Stimulated activated CD8-positive, alpha-beta memory T cell treated with anti-CD3 and anti-CD28 coated beads, Interleukin-15, amount 100 ng/mL, for 1 hour (primary cell): ENCODE measurements around the gene SLC4A4.
"Not testable (repeated sequence)": the region's sequence is repeated elsewhere in the genome, so short reads cannot be mapped to it uniquely, and the experiment has no call there.

ENCODE experiments used
- DNase-seq: peaks from one replicate; pipeline ENCODE4 v3.0.0-alpha.2; 2020; ENCODE audit warnings: low read depth

The SLC4A4 gene

DNA sequence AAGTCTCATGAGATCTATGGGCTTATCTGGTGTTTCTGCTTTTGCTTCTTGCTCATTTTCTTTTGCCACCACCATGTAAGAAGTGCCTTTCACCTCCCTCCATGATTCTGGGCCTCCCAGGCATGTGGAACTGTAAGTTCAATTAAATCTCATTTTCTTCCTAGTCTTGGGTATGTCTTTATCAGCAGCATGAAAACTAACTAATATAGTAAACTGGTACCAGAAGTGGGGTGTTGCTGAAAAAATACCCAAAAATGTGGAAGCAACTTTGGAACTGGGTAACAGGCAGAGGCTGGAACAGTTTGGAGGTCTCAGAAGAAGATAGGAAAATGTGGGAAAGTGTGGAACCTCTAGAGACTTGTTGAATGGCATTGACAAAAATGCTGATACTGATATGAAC, 70.1 kb downstream of the SLC4A4 start:
- not testable (repeated sequence) for DNase-seq

DNA sequence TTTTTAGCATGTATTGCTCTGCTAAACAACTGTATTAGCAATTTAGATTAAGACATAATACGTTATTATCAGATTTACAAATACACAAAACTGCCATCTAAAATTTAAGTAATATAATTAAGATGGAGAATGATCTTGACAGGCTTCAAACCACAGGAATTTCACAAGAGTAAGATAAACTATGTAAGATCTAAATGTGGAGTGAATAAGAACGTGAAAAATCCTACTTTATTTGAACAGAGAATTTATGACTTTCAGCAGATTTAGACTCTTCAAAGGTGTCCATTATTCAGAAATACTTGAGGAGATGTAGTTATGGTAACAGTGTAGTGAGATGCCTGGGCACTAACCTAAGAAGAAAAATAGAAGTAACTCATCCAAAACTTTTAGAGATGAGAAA, 73.2 kb downstream of the SLC4A4 start:
- no peak for DNase-seq

DNA sequence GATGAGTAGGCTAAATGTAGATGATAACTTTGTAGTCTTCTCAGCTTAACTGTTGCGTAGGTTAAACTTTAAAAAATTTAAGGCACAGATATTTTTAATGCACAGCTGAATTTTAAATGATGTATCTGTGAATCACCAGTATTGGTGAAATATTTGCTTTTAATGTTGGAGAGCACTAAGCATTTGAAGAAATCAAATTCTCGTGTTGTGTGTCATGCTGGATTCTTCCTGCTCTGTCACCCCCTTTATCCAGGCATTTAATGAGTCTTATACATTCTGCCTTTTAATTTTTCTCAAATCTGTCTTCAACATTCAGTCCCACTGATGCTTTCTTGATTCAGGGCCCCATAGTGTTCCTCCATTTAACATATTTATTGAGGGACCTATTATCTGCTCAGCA, 76.7 kb downstream of the SLC4A4 start:
- DNase-seq = no peak

DNA sequence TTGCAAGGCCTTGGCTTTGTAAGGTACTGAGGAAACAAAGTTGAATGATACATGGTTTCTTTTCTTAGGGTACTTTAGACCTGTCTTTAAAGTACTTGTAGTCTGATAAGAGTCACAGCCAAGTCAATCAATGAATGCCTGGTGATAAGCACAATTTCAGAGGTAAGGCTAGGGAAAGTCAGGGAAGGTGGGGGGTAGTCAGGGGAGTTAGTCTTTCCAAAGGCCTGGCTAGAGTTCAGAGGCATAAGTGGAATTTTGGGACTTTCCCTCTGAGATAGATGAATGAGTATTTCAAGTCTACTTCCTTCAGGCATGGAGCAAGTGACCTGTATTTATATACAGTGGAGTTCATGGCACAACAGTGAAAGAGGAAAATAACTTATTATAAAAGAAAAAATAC, 78.3 kb downstream of the SLC4A4 start:
- no peak for DNase-seq

DNA sequence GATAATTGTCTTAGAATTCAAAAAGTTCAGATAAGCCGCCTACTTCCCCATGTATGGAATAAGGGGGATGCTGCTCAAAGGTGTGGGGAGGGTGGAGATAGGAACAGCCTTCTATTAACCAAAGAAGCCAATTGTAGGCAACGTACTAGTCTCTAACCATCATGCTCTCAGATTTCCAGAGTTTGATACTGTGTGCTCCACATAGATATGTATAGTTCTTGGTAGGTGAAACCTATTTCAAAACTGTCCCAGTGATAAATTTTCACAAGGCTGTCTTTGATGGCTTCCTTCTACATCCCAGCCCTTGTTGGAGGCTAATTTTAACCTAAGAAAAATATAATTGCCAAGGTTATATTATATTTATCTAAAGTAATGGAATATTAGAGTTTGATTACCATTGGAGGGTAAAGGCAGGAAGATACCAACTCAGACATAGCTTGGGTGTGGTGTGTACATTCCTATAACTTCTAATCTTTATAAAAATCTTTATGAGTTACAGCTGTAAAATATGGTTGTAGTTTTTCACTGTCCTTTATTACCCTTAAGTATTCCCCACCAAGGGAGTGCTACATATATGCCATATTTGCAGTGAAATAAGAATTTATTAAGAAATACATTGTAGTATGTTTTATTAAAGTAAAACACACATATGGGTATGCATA, 87.7 kb downstream of the SLC4A4 start:
- no peak for DNase-seq

DNA sequence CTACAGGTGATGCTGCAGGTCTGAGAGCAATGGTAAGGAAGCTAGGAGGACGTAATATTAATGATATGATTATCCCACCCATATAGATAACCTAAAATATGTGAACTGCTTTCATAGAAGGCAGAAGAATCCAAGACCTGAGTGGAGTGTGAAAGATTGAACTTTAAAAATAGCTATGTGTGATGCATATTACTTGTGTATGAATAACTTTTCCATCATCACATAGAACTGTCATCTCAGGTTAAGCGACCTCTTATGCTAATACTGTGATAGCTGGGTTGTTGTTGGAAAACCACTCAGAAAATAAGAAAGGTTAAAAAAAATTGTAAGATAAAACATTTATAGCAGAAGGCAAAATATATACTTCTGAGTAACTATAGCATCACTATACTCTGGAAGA, 90.3 kb downstream of the SLC4A4 start:
- DNase-seq = no peak

DNA sequence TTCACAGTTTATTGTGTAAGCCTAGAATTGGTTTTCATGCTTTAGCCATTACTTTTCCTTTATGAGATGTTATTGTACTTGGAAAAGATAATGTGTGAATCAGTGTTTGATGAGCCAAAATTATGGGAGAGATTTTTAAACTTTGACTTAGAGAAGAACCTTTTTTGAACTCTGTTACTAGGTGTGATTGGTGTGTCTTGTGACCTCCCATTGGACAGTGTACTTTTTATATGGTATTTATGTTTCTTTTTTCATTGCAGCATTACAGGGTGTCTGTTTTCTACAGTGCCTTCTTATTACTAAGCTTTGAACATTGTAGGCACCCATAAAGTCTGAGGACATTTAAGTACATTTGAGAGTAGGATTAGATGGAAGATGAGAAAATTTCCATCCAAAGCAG, 91.1 kb downstream of the SLC4A4 start:
- no peak for DNase-seq

DNA sequence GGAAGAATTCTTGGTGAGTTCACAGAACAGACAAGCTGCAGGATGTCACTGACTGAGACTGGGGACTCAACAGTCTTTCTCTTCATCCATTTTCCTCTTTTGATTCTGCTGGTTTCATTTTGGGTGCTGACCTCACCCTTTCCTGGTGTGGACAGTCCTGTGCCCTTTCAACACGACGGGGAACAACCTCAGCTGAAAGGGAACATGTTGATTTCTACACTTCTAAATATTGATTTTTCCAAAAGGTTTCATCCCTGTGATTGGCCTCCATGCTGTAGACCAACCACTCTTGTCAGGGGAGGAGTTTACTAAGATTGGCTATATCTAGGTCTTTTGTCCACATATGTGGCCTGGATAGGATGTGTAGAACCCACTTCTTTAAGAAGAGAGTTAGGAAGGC, 91.8 kb downstream of the SLC4A4 start:
- DNase-seq = no peak

DNA sequence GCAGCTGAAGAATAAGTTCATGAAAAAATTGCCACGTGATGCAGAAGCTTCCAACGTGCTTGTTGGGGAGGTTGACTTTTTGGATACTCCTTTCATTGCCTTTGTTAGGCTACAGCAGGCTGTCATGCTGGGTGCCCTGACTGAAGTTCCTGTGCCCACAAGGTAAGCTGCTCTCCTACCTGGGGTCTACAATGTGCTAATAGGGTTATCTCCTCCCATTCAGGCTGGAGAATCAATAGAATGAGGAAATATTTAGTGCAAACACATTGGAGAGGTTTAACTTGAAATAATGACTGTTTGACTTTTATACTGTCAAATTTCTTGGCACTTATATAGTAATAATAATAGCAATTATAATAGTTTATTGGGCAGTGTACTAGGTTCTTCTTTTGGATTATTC, 101.8 kb downstream of the SLC4A4 start:
- DNase-seq = no peak

DNA sequence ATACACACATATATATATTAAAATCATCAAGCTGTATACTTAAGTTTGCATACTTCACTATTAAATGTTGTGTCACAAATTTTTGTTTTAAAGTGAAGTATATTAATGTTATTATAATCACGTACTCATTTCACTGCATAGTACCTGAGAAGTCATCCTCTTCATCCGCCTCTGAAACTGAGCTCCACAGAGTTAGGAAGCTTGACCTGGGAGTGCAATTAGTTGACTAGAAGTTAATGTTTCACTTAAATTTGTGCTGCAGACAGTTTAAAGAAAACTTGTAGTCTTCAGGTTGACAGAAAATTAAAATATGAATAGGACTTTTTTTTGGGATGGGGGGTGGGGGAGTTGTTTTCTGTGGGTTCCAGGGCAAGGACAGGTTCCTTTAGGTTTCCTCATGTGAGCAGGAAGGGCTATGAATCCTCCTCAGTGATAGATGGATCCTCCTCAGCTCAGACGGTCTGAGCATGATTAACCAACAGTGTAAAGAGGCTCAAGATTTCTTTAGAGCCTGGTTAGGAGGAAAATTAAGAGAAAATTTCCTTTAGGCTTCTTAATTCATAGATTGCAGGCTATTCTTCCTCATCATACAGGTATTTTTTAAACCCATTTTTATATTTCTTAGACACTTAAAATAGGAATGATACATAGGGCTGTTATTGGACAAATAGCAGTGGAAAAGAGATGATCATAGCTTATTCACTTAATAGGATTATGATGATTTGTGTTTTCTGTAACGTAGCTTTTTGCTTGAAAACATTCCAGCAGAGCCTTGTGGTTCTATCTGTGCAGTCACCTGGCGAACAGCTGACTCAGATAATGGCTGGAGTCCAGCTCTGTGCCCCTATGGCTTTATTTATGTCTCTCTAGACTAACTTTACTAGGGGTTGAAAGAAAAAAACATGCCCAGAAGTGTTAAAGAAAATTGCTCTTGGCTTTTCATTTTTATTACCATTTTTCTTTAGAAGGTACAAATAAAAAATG, 102.7 kb downstream of the SLC4A4 start:
- no peak for DNase-seq

DNA sequence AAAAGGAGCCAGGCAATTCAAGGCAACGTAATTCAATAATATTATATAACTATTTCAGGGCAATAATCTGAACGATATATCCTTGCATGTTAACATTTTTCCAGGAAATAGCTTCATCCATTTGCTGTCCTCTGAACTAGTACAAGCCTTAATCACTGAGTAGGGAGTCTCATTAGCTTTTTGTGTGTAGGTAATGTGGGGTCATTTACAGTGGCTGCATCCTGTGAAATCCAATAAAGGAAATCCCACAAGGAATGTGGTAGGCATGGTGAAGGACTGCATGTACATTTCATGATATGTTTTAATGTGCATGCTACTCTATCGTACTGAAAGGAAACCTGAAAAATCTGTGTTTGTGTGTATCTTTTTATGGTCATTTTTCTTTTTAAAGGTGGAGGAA, 103.5 kb downstream of the SLC4A4 start:
- no peak for DNase-seq

DNA sequence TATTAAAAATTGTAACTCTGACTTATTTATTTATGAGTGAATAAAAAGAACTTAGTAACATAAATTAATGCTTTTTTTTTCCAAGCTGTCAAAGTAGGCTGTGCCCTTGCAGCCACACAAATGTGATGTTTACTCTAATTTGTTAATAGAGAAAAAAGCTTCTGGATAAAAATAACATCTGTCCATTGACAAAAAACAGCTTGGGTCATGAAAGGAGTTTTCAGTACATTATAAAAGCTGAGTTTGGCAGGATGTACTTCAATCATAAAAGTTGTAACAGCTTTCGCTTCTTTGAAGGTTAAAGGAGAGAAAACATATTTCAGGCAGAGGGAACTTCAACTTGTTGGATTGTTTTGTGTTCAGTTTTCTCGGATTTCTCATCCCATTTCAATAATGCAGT, 105.6 kb downstream of the SLC4A4 start:
- no peak for DNase-seq

DNA sequence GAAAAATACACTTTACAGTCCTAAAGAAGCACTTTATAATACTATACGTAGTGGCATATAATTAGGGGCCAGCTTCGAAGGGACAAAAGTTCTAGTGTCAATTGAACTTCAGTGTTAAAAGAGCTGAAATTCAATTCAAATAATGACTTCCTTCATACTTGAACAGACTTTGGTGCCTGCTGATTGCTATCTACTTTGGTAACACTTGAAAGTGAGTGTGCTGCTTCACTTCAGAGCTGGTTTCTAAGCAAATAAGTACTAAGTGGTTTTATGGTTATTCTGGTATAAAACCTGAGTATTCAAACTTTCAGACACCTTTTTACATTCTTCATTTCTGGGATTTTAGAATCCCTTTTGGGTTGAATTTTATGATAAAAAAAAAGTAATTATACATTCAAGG, 107.0 kb downstream of the SLC4A4 start:
- DNase-seq = no peak

DNA sequence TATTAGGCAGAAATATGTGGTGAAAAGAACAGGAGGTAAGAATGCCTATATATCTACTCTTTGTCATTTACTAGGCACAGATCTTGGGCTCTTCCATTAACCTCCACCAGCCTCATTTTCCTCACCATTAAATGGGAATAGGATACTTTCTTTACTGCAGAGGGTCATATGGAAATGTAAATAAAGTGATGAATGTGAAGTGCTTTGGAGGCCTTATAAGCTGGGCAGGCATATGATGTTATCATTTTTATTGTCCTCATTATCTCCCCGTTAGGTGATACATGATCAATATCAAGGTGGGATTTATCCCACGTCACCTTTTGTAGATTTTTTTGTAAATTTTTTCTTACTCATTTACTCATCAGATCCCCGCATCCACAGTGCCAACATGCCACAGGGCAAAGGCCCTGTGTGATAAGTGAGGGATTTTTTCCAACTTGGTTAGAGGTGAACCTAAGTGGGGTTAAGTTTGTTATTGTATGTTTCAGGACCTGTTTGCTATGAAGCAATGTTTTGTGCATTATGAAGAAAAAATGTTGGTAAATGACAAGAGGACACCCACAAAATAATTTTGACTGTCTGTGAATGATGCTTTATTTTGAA, 107.8 kb downstream of the SLC4A4 start:
- DNase-seq = no peak

DNA sequence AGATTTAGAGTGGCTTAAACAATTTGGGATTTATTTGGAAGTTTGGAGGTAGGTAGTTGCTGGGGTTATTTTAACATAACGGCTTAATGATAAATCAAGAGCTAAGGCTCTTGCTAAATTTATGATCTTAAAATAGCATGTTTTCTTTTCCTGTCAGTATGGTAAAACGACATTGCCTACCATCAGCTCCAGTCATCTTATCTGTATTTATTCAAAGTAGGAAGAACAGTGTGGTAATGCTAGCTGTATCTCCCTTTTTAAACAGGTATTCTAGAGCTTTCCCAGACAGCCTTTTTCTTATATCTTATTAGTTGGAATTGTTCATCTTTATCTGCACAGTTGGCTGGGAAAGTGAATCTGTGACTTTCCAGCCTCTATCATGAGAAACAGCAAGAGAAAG, 110.2 kb downstream of the SLC4A4 start:
- DNase-seq = no peak

DNA sequence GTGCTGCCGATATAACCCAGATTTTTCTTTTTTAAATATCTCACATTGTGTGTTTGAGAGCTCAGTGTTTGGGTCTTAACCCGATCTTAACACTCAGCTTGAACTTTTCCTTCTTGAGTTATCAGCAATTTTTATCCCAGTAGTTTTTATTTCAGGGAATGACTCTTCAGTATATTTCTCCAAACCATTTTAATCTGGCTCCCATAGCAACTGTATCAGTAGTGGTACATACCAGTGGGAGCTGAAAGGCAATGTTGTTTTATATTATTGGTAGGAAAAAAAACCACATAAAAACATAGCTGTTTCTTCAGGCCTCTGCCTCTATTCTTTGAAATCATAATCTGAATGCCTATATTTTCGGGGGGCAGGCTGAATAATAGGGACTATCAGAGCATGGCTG, 111.1 kb downstream of the SLC4A4 start:
- no peak for DNase-seq

DNA sequence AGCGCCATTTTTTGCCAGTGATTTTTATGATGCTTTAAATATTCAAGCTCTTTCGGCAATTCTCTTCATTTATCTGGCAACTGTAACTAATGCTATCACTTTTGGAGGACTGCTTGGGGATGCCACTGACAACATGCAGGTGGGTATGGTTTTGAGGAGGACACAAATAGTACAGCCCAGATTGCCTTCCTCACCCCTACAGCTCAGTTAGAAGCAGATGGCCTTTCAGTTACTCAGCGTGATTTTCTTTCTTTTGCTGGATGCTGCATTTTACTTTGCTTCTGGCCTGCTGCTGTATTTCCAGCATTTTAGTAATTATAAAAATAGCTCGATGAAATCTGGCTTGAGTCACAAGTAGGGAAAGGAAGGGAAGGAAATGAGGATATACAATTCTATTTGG, 114.7 kb downstream of the SLC4A4 start:
- no peak for DNase-seq

DNA sequence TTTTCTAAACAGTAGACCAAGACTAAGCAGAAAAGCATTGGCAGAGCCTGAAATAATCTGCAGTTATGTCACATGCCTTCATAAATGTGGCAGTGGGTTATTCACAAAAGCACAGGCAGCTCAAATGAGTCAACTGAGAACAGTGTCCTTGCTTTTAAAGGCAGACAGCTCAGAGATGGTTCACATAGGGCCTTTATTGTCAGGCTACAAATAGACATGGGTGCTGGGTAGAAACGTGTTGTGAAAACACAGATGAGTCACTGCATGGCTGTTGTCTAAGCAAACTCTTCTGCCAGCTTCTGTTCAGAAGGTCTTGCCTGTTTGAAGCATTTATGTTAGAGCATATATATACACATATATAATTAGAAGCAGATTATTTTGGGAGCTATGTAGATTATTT, 118.0 kb downstream of the SLC4A4 start:
- no peak for DNase-seq

DNA sequence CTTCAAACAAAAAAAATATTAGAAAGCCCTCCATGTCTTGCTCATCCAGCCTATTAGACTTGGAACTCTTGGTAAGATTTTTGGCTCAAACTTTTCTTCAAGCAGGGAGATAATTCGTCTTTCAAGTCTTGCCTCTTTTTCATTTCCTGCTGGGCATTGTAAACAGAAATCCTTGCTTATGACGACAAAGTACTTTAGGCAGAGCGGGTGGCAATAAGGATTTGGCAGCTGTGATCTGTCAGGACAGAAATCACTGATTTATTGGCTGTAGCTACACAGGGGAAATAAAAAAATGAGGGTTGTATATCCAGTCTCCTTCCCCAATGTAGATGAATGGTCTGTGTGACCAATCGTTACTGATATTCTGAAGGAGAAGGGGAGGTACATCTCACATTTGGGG, 121.6 kb downstream of the SLC4A4 start:
- DNase-seq = no peak

DNA sequence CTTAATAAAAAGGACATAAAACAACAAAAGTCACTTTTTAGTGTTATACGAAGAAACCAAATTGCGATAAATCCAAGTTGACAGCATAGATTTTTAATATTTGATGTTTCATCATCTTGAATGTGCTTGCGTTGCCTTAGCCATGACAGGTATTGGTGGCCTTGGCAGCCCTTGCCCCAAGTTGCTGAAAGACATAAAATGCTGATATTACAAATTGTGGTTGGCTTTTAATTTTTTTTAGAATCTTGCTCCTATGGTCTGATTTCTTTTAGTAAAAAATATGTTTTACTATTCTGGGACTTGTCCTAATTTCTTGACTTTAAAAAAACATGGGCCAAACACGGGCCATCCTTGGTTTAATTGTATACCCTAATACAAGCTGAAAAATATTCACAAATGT, 122.6 kb downstream of the SLC4A4 start:
- no peak for DNase-seq

DNA sequence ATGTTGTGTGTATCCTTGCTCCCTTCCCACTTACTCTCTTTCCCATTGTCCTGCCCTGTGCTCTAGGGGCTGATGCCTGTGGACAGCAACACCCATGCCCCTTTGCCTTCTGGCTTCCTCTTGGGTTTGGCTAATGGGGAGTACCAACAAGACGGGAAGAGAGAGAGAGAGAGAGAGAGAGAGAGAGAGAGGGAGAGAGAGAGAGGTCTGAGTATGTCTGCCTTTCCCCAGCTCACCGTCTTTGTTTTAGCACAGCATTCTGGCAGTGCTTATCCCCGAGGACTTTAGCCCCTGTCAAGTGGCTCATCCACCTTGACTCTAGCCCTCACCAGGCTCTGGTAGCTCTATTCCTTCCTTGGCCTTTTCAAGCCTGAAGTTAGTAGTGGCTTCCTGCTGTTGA, 128.0 kb downstream of the SLC4A4 start:
- no peak for DNase-seq

DNA sequence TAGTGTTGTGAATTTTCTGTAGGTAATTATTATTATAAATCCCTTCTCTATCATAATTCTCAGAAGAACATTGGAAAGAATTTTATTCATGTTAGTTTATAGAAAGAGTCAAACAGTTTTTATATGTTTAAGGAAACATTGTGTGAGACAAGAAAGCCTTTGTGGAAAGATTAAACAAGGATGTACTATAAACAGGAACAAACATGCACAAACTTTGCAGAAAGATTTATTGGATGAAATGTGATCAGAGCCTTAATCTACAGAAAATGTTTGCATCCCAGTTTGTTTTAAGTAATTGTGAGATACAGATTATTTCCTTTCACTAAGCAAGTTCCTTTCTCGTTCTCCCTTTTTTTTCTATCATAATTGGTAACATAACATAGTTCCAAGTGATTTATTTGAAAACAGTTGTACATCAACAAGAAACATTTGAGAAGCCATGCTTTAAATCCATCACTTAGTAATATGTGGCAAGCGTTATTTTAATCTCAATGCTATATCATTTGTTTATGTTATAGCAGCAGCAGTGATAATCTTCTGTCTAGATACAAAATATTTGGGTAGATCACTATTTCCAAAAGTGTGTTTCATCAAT, 129.4 kb downstream of the SLC4A4 start:
- no peak for DNase-seq

DNA sequence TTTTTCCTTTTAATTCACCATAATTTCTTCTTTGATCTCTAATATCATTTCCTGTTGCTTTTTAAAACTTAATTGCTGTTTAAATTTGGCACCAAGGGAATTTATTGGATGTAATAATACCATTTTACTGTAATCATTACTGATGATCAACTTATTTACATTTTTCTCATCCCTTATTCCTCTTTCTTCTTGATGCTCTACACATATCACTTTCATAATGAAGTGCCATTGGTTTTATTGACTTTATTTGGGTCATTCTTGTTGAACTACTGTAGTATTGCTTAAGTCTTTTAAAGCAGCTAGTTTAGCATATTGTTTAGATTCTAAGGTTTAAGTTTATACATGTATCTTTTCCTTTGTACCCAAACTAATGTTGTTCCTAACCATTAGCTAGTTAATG, 130.7 kb downstream of the SLC4A4 start:
- DNase-seq = no peak
